Duodenal mucosa (tissue), 2 donors: ENCODE data around the gene TAP1.
"Not testable (repeated sequence)": the region's sequence is repeated elsewhere in the genome, so short reads cannot be mapped to it uniquely, and the experiment has no call there.

Experiments
- H3K27ac ChIP-seq: one replicate; pipeline ENCODE4 v1.7.0; 2013; ENCODE audit warnings: low read depth, low read length
- H3K27me3 ChIP-seq, 2 donors: one replicate each; pipeline ENCODE4 v1.7.0; 2013; ENCODE audit warnings: low read length in 2 of 2, control low read depth in 1 of 2; ENCODE audit not compliant: insufficient read depth in 2 of 2, control insufficient read depth in 1 of 2
- H3K36me3 ChIP-seq, 2 donors: one replicate each; pipeline ENCODE4 v1.7.0; 2013; ENCODE audit warnings: low read length in 2 of 2, control low read depth in 1 of 2; ENCODE audit not compliant: insufficient read depth in 2 of 2, control insufficient read depth in 1 of 2
- H3K4me1 ChIP-seq, 2 donors: one replicate each; pipeline ENCODE4 v1.7.0; 2013; ENCODE audit warnings: low read length in 2 of 2, control low read depth in 1 of 2; ENCODE audit not compliant: insufficient read depth in 2 of 2, control insufficient read depth in 1 of 2
- H3K4me3 ChIP-seq, 2 donors: one replicate each; pipeline ENCODE4 v1.7.0; 2013; ENCODE audit warnings: low read length in 2 of 2, low read depth in 1 of 2
- H3K9ac ChIP-seq, 2 donors: one replicate each; pipeline ENCODE4 v1.7.0; 2013; ENCODE audit warnings: low read length in 2 of 2, low read depth in 1 of 2
- H3K9me3 ChIP-seq, 2 donors: one replicate each; pipeline ENCODE4 v1.7.0; 2013; ENCODE audit warnings: low read length in 2 of 2, control low read depth in 1 of 2; ENCODE audit not compliant: control insufficient read depth in 1 of 2

Gene TAP1

DNA sequence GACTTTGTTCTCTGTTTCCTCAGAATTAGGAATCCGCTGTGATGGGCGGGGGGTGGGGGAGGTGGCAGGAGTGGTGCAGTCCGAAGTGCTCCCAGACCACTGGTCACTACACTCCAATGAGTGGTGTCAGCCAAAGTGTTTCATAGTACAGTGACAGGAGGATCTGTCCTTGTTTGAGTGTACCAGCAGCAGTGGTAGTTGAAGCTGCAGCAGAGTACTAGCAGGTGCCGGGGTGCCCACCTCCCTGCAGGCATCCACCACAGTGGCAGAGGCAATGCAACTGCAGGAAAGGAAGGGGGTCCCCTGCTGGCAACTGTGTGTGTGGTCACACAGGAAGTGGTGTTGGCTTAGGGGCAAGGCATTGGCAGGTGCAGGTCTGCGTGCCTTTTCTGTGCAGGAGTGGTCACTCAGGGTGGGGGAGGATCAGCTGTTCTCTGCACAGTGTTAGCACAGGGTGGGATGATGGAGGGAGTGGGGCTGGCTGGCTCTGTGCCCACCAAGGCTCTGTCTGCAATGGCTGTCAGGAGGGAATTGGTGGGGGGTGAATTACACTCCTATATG lies 46.4 kb downstream of the TAP1 start:
- Histone ChIP-seq H3K9ac (no peak overlapping the region), H3K27me3 (peaks cover 0 to 3% of the 10 kb centered on the region in 2 donors), H3K9me3 (no peaks in the 10 kb centered on the region), H3K27ac (no peak overlapping the region), H3K4me1 (no peaks in the 10 kb centered on the region), H3K36me3 (no peaks in the 10 kb centered on the region), H3K4me3 (no peak overlapping the region)

GRCh38 chr6:32805404-32805803 lies 48.1 kb downstream of the TAP1 start:
- H3K9me3 ChIP-seq, H3K9ac ChIP-seq, H3K4me1 ChIP-seq, H3K36me3 ChIP-seq, H3K27ac ChIP-seq, H3K27me3 ChIP-seq, H3K4me3 ChIP-seq: not testable (repeated sequence)

- H3K9ac ChIP-seq = no peak overlapping the region
- peaks cover 3 to 8% of the 10 kb centered on the region in 2 donors for H3K27me3 ChIP-seq
- no peaks in the 10 kb centered on the region for H3K4me1 ChIP-seq
- H3K36me3 ChIP-seq = no peaks in the 10 kb centered on the region
- no peak overlapping the region for H3K4me3 ChIP-seq
- no peak overlapping the region for H3K27ac ChIP-seq
- no peaks in the 10 kb centered on the region for H3K9me3 ChIP-seq
Measured at GRCh38 chr6:32803416-32803815, 50.1 kb downstream of the TAP1 start.

- no peak overlapping the region for H3K9ac ChIP-seq
- H3K27me3 ChIP-seq = peaks cover 7 to 8% of the 10 kb centered on the region in 2 donors
Measured at GRCh38 chr6:32799740-32800139, 53.8 kb downstream of the TAP1 start.

DNA sequence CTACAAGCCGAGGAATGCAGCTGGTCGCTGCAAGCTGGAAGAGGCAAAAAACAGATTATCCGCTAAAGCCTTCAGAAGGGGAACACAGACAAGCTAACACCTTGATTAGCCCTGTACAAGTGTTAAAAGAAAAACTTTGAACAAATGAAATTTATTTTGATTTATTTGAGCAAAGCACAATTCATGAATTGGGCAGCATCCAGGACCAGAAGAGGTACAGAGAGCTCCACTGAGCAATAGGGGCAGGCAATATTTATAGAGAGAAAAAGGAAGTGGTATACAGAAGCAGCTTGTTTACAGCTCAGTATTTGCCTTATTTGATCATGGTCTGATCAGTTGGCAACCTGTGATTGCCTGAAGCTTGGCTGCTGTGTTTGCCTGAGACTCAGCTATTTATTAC lies 54.3 kb downstream of the TAP1 start:
- Histone ChIP-seq H3K9me3 (no peaks in the 10 kb centered on the region), H3K4me3 (no peak overlapping the region), H3K27ac (no peak overlapping the region), H3K9ac (no peak overlapping the region), H3K27me3 (peaks cover 8% of the 10 kb centered on the region in 2 donors), H3K4me1 (peaks cover 4 to 10% of the 10 kb centered on the region in 2 donors), H3K36me3 (no peaks in the 10 kb centered on the region)

More at GRCh38 chr6:32799740-32800139, 53.8 kb downstream of the TAP1 start:
- Histone ChIP-seq H3K27ac (no peak overlapping the region), H3K9me3 (no peaks in the 10 kb centered on the region), H3K36me3 (no peaks in the 10 kb centered on the region), H3K4me3 (no peak overlapping the region), H3K4me1 (peaks cover 4 to 10% of the 10 kb centered on the region in 2 donors)

- H3K27me3 ChIP-seq = peaks cover 7 to 14% of the 10 kb centered on the region in 2 donors
- H3K36me3 ChIP-seq = no peaks in the 10 kb centered on the region
- peak overlapping the region in 1 of 2 donors; percentile 45 for H3K9ac ChIP-seq
- peak overlapping the region; percentile 45 to 53 for H3K4me3 ChIP-seq
- no peak overlapping the region for H3K27ac ChIP-seq
- no peaks in the 10 kb centered on the region for H3K9me3 ChIP-seq
- H3K4me1 ChIP-seq = peaks cover 4 to 10% of the 10 kb centered on the region in 2 donors
Measured at GRCh38 chr6:32796848-32797776, 56.4 kb downstream of the TAP1 start.
